DMS79 treated with DMSO at 0.1 percent for 48 hours (cell line): ENCODE measurements around the gene C1orf116.

ENCODE experiments used
- DNase-seq: peaks from one replicate; lab custom pipeline; 2025; lab: John Stamatoyannopoulos, UW

C1orf116 gene

GRCh38 chr1:206987873-206988272, 44.7 kb downstream of the C1orf116 start:
- no peak for DNase-seq

DNA sequence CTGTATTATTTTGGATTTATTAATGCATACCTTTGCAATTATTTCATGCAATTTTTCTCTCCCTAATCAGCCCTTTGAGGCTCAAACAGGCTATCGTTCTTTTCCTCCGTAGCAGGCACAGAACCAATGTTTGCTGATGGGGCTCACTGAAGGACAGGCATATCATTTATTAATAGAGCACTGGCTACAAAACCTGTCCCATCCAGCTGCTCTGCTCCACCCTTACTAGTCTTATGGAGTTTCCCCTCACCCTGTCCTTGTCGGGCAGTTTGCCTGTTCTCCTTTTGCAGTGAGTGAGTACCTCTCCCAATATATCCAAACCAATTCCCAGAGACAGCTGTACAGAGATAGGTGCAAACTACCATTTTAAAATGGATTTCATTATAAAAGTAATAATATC, 45.7 kb downstream of the C1orf116 start:
- DNase-seq: no peak

DNA sequence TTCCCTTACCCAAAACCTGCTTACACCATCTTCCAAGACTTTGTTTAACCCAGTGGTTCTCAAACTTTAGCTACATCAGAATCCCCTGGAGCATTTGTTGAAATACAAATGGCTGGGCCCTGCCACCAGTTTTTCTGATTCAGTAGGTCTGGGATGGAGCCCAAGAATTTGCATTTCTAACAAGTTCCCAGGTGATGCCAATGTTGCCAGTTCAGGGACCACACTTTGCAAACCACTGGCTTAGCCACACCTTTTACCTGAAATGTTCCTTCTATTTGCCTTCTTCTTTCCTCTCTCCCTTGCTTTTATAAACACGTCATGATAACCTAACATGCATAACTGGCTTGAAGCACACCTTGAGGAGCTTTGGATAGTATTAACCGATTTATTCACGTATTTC, 46.2 kb downstream of the C1orf116 start:
- DNase-seq: no peak

DNA sequence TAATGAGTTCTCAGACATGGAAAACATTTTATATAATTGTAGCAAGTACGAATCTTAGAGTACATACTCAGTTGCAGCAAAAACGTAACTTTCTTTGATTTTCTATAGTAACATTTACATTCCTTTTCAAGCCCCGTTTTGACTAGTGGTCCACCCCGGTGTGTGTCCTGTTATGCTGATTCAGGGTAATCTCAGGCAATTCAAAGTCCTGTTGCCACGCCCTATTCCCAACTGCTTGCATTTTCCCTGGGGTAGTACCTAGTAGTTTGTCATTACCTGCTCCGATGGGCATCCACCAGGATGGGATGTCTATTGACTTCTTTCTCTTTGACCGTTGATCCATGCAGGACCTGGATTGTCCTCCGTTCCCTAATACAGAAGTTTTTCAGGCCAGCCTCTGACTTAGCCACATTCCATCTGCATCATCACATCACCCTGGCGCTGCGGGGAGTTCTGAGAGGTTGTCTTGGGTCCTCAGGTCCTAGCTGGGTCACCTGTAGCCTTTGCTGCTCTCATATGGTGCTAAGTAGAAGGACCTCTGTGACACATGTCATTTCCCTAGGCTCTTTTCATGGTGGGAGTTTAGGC, 47.3 kb downstream of the C1orf116 start:
- DNase-seq: no peak

GRCh38 chr1:206982216-206982615, 50.3 kb downstream of the C1orf116 start:
- DNase-seq: peak; percentile 47

GRCh38 chr1:206979379-206980043, 53.0 kb downstream of the C1orf116 start:
- no peak for DNase-seq

GRCh38 chr1:206978259-206978658, 54.3 kb downstream of the C1orf116 start:
- DNase-seq: no peak

DNA sequence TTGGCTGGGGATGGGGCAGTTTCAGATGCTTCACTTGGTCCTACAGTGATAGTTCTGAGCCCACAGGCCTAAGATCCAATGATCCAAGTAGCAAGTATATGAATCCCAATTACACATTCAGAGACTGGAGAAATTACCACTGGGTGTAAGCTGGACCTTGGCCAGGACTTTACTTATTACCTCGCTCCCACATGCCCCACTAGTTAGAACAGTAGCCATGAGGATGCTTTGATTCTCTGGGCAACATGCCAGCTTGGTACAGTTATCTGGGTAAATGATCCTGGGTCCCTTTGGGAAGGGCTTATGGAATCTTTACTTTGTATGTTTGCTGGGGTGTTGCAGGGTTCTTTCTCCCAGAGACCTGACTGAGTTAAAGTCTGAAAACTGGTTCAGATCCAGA, 57.2 kb downstream of the C1orf116 start:
- no peak for DNase-seq

GRCh38 chr1:206974140-206974539, 58.4 kb downstream of the C1orf116 start:
- no peak for DNase-seq

DNA sequence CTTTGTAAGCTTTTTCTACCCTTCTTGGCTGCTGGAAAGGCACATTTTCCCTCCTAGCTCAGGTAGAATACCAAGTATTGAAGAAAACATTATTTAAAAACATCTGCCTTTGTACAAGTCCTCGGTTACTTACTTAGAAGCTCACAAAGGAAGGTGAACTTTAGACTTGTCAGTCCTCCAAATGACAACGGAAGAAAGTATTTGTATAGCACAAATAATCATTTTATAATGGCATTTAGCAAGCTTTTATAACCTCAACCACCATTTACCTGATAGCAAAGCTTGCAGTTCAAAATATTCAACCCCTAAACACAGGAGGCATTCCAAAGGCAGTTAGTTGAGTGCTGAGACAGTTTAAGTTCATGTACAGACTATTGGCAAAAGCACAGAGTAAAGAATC, 59.8 kb downstream of the C1orf116 start:
- DNase-seq: no peak

- no peak for DNase-seq
Observed at GRCh38 chr1:206971029-206971655, 61.4 kb downstream of the C1orf116 start.

GRCh38 chr1:206970446-206970845, 62.1 kb downstream of the C1orf116 start, which contains the start of gene FCAMR:
FCAMR (minus strand) TSS chr1:206970460; CDS start chr1:206970125, 335 bp downstream.
- no peak for DNase-seq

- DNase-seq: no peak
Observed at GRCh38 chr1:206969090-206969489, 63.5 kb downstream of the C1orf116 start.
